HEK293 (cell line): ENCODE results near the gene PDE9A.
"Not testable (repeated sequence)": the region's sequence is repeated elsewhere in the genome, so short reads cannot be mapped to it uniquely, and the experiment has no call there.

ENCODE experiments used
- CTCF ChIA-PET: fragments of 350-600 bp; formaldehyde crosslinking; extraction: SDS; loops from one replicate; lab custom pipeline; 2021; ENCODE audit warnings: antibody characterized with exemption; lab: Yijun Ruan, JAX
- POLR2A ChIA-PET: fragments of 300-600 bp; formaldehyde crosslinking; extraction: SDS; loops from one replicate; lab custom pipeline; 2020; ENCODE audit warnings: antibody characterized with exemption, inconsistent platforms; lab: Yijun Ruan, JAX
- H3K27ac ChIP-seq: fragments of 200-500 bp; sonication (Bioruptor generic); 2 replicates; pipeline ENCODE4 v1.5.1; 2014; ENCODE audit warnings: low read depth, low read length, control low read depth, inconsistent platforms; ENCODE audit errors: extremely low read depth
- H3K36me3 ChIP-seq, 2 experiments: fragments of 200-500 bp in 1 of 2; sonication (Bioruptor generic) in 1 of 2; 1 replicate in 1 of 2; 2 replicates in 1 of 2; pipeline ENCODE4 v1.5.1; 2014 to 2017; ENCODE audit warnings: inconsistent platforms in 2 of 2, low read length in 2 of 2; ENCODE audit not compliant: control insufficient read depth in 2 of 2, insufficient read depth in 1 of 2
- H3K4me1 ChIP-seq: fragments of 200-500 bp; sonication (Bioruptor generic); 2 replicates; pipeline ENCODE4 v1.5.1; 2014; ENCODE audit warnings: mild to moderate bottlenecking, low read length, inconsistent platforms; ENCODE audit not compliant: control insufficient read depth, insufficient read depth
- H3K4me3 ChIP-seq: 2 replicates; pipeline ENCODE4 v1.5.1; 2011; ENCODE audit warnings: low read depth, mild to moderate bottlenecking, control low read depth, low read length, moderate library complexity
- H3K9me3 ChIP-seq: fragments of 200-500 bp; sonication (Bioruptor generic); 2 replicates; pipeline ENCODE4 v1.5.1; 2014; ENCODE audit warnings: low read depth, low read length, inconsistent platforms; ENCODE audit not compliant: control insufficient read depth, insufficient read depth
- GLIS1 ChIP-seq: fragments of 450-650 bp; formaldehyde crosslinking; IDR thresholded peaks from 2 replicates; pipeline ENCODE4 v1.5.1; 2016; ENCODE audit warnings: missing biosample characterization, missing genetic modification characterization
- KLF16 ChIP-seq: fragments of 450-650 bp; formaldehyde crosslinking; IDR thresholded peaks from 2 replicates; pipeline ENCODE4 v1.5.1; 2017; ENCODE audit warnings: missing biosample characterization, missing genetic modification characterization
- RBAK ChIP-seq: fragments of 450-650 bp; formaldehyde crosslinking; IDR thresholded peaks from 2 replicates; pipeline ENCODE4 v1.5.1; 2016; ENCODE audit warnings: missing biosample characterization, missing genetic modification characterization
- REPIN1 ChIP-seq: fragments of 450-650 bp; formaldehyde crosslinking; IDR thresholded peaks from 2 replicates; pipeline ENCODE4 v1.5.1; 2017; ENCODE audit warnings: missing biosample characterization, missing genetic modification characterization, low read depth
- ZFP3 ChIP-seq: fragments of 450-650 bp; formaldehyde crosslinking; IDR thresholded peaks from 2 replicates; pipeline ENCODE4 v1.5.1; 2016; ENCODE audit warnings: low read depth, missing biosample characterization, missing genetic modification characterization
- ZNF146 ChIP-seq: fragments of 450-650 bp; formaldehyde crosslinking; IDR thresholded peaks from 2 replicates; pipeline ENCODE4 v1.5.1; 2016; ENCODE audit warnings: missing biosample characterization, missing genetic modification characterization
- ZNF37A ChIP-seq: fragments of 450-650 bp; IDR thresholded peaks from 2 replicates; pipeline ENCODE4 v1.5.1; 2018; ENCODE audit warnings: missing biosample characterization, missing genetic modification characterization
- ZNF501 ChIP-seq: fragments of 450-650 bp; formaldehyde crosslinking; IDR thresholded peaks from 2 replicates; pipeline ENCODE4 v1.5.1; 2016; ENCODE audit warnings: missing biosample characterization, missing genetic modification characterization
- ZNF677 ChIP-seq: fragments of 450-650 bp; IDR thresholded peaks from 2 replicates; pipeline ENCODE4 v1.5.0; 2018; ENCODE audit warnings: missing biosample characterization, mild to moderate bottlenecking, missing genetic modification characterization, moderate library complexity
- TF ChIP-seq, protein P1 (sequence below): fragments of 450-650 bp; formaldehyde crosslinking; IDR thresholded peaks from 2 replicates; pipeline ENCODE4 v1.5.1; 2016; ENCODE audit warnings: missing biosample characterization, missing genetic modification characterization
- TF ChIP-seq, protein P2 (sequence below): fragments of 450-650 bp; formaldehyde crosslinking; IDR thresholded peaks from 2 replicates; pipeline ENCODE4 v1.5.1; 2016; ENCODE audit warnings: missing biosample characterization, missing genetic modification characterization
- TF ChIP-seq, protein P3 (sequence below): fragments of 450-650 bp; formaldehyde crosslinking; IDR thresholded peaks from 2 replicates; pipeline ENCODE4 v1.5.1; 2016; ENCODE audit warnings: missing biosample characterization, missing genetic modification characterization, borderline replicate concordance

Gene PDE9A

DNA sequence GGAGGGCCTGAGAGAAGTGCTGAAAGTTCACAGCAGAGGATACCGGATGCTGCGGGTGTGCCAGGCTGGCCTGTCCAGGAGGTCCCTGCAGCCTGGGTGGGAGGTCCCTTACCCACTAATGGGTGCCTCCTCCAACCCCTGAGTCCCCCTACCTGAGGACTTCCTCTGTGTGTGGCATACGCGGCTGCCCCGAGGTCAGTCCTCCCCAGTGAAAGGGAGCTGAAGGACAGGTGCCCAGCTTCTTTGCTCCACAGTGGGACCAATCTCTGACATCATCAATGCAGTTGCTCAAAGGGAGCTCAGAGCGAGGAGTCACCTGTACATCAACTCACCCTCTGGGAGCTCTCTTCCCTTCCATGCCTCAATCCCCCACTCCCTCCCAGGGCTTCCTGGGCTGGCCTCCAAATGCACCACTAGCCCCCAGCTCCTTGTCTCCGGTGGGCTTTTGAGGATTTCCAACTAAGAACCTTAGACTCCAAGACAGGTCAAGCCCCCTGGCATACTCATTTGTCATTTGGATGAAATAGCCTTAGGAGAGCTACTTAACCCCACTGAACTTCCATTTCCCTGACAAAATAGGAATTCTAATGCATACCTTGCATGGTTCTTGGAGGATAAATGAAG is 53.9 kb downstream of the PDE9A start:
- no peak for TF ChIP-seq ZNF677 (tag by site-specific recombination)
- peak; percentile 77 for TF ChIP-seq GLIS1 (tag by site-specific recombination)
- TF ChIP-seq, all 188 proteins: peak for 1
- Histone ChIP-seq H3K36me3 (no peaks in the 10 kb centered on the region), H3K4me3 (no peak overlapping the region), H3K27ac (no peak overlapping the region), H3K4me1 (no peaks in the 10 kb centered on the region), H3K9me3 (no peaks in the 10 kb centered on the region)
- ChIA-PET CTCF (no interaction called here), POLR2A (no interaction called here)

DNA sequence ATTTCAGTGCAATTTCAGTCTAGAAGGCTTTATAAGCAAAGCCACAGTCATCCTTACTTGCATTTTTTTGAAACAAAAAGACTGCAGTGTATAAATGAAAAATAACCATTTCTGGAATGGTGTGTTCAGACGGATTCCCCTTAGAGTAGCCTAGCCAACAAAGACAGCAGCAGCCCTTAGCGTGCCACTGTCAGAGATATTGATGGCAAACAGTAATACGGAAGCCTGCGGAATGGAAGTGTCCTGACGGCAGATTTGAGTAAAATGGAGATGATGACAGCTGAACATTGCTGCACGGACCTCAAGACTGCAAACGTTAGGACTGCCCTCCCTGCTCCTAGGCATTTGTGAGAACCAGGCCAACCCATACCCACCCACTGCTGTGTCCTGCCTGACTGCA is 54.7 kb downstream of the PDE9A start:
- Histone ChIP-seq H3K9me3 (no peaks in the 10 kb centered on the region), H3K36me3 (no peaks in the 10 kb centered on the region), H3K4me1 (no peaks in the 10 kb centered on the region), H3K27ac (no peak overlapping the region), H3K4me3 (no peak overlapping the region)
- CTCF ChIA-PET, result no interaction called here
- TF ChIP-seq ZFP3 (no peak), KLF16 (tag by site-specific recombination) (no peak), ZNF37A (no peak), GLIS1 (tag by site-specific recombination) (no peak), RBAK (tag by site-specific recombination) (no peak), ZNF501 (tag by site-specific recombination) (no peak), REPIN1 (tag by site-specific recombination) (no peak)
- TF ChIP-seq, protein P1, sequence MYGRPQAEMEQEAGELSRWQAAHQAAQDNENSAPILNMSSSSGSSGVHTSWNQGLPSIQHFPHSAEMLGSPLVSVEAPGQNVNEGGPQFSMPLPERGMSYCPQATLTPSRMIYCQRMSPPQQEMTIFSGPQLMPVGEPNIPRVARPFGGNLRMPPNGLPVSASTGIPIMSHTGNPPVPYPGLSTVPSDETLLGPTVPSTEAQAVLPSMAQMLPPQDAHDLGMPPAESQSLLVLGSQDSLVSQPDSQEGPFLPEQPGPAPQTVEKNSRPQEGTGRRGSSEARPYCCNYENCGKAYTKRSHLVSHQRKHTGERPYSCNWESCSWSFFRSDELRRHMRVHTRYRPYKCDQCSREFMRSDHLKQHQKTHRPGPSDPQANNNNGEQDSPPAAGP (tag by site-specific recombination), result no peak
- TF ChIP-seq, protein P2, sequence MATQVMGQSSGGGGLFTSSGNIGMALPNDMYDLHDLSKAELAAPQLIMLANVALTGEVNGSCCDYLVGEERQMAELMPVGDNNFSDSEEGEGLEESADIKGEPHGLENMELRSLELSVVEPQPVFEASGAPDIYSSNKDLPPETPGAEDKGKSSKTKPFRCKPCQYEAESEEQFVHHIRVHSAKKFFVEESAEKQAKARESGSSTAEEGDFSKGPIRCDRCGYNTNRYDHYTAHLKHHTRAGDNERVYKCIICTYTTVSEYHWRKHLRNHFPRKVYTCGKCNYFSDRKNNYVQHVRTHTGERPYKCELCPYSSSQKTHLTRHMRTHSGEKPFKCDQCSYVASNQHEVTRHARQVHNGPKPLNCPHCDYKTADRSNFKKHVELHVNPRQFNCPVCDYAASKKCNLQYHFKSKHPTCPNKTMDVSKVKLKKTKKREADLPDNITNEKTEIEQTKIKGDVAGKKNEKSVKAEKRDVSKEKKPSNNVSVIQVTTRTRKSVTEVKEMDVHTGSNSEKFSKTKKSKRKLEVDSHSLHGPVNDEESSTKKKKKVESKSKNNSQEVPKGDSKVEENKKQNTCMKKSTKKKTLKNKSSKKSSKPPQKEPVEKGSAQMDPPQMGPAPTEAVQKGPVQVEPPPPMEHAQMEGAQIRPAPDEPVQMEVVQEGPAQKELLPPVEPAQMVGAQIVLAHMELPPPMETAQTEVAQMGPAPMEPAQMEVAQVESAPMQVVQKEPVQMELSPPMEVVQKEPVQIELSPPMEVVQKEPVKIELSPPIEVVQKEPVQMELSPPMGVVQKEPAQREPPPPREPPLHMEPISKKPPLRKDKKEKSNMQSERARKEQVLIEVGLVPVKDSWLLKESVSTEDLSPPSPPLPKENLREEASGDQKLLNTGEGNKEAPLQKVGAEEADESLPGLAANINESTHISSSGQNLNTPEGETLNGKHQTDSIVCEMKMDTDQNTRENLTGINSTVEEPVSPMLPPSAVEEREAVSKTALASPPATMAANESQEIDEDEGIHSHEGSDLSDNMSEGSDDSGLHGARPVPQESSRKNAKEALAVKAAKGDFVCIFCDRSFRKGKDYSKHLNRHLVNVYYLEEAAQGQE (tag by site-specific recombination), result no peak
- TF ChIP-seq, protein P3, sequence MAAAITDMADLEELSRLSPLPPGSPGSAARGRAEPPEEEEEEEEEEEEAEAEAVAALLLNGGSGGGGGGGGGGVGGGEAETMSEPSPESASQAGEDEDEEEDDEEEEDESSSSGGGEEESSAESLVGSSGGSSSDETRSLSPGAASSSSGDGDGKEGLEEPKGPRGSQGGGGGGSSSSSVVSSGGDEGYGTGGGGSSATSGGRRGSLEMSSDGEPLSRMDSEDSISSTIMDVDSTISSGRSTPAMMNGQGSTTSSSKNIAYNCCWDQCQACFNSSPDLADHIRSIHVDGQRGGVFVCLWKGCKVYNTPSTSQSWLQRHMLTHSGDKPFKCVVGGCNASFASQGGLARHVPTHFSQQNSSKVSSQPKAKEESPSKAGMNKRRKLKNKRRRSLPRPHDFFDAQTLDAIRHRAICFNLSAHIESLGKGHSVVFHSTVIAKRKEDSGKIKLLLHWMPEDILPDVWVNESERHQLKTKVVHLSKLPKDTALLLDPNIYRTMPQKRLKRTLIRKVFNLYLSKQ (tag by site-specific recombination), result no peak
- TF ChIP-seq, all 188 proteins: peak for 0
- POLR2A ChIA-PET, result no interaction called here

DNA sequence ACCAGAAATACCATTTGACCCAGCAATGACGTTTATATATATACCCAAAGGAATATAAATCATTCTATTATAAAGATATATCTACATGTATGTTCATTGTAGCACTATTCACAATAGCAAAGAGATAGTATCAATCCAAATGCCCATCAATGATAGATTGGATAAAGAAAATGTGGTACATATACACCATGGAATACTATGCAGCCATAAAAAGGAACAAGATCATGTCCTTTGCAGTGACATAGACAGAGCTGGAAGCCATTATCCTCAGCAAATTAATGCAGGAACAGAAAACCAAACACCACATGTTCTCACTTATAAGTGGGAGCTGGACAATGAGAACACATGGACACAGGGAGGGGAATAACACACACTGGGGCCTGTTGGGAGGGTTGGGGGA is 55.5 kb downstream of the PDE9A start:
- H3K36me3 ChIP-seq, H3K9me3 ChIP-seq, H3K4me3 ChIP-seq, H3K4me1 ChIP-seq, POLR2A ChIA-PET, H3K27ac ChIP-seq: not testable (repeated sequence)
- TF ChIP-seq ZNF146 (tag by site-specific recombination), result peak; percentile 94
- CTCF ChIA-PET, result interaction anchor here (0.6 kb wide), 1 partner anchor 11 kb away, joined by 3 read pairs; no protein-coding TSS in a partner anchor
